K562 (cell line): Measurements from ENCODE around the gene CS. TPM values are rescaled to one million over a fixed set of nuclear protein-coding genes. Genes with fewer than 3 reads are reported as not detected.
A peak's percentile ranks its signal among the peaks of the same experiment; 100 is the strongest.

ENCODE experiments used
- COPS2 ChIP-seq: fragments of 450-650 bp; conservative IDR thresholded peaks from 2 replicates; pipeline ENCODE4 v1.6.1; 2016; ENCODE audit warnings: mild to moderate bottlenecking, moderate library complexity
- DPF2 ChIP-seq: fragments of 450-650 bp; IDR thresholded peaks from 2 replicates; pipeline ENCODE4 v1.6.1; 2016
- EHMT2 ChIP-seq: fragments of 450-650 bp; IDR thresholded peaks from 2 replicates; pipeline ENCODE4 v1.6.1; 2018; ENCODE audit warnings: antibody characterized with exemption
- ESRRB ChIP-seq: fragments of 250-450 bp; sonication (Bioruptor Pico); IDR thresholded peaks from 2 replicates; pipeline ENCODE4 v1.5.0; 2020; ENCODE audit warnings: mild to moderate bottlenecking, moderate library complexity, borderline replicate concordance
- ETS1 ChIP-seq: conservative IDR thresholded peaks from 2 replicates; pipeline ENCODE4 v1.6.1; 2011; ENCODE audit warnings: low read depth, mild to moderate bottlenecking, low read length; ENCODE audit not compliant: control insufficient read depth
- KDM5B ChIP-seq: fragments of 200-600 bp; sonication (generic); IDR thresholded peaks from 2 replicates; pipeline ENCODE4 v1.6.1; 2012; ENCODE audit warnings: low read depth, mild to moderate bottlenecking, moderate library complexity, low read length, control low read depth, inconsistent platforms; ENCODE audit not compliant: insufficient replicate concordance
- MCM5 ChIP-seq: fragments of 450-650 bp; IDR thresholded peaks from 2 replicates; pipeline ENCODE4 v1.6.1; 2016; ENCODE audit warnings: low read depth
- MEIS2 ChIP-seq: fragments of 450-650 bp; IDR thresholded peaks from 2 replicates; pipeline ENCODE4 v1.6.1; 2014; ENCODE audit warnings: mild to moderate bottlenecking; ENCODE audit not compliant: partially characterized antibody
- PHF20 ChIP-seq: fragments of 450-650 bp; IDR thresholded peaks from 2 replicates; pipeline ENCODE4 v1.6.1; 2018; ENCODE audit not compliant: partially characterized antibody
- RBM39 ChIP-seq: fragments of 200-400 bp; formaldehyde crosslinking; optimal IDR thresholded peaks from 2 replicates; pipeline ENCODE3; 2018; ENCODE audit warnings: low read depth, low read length
- SMARCA4 ChIP-seq: fragments of 450-650 bp; IDR thresholded peaks from 2 replicates; pipeline ENCODE4 v1.6.1; 2016
- ZNF143 ChIP-seq: sonication (generic); formaldehyde crosslinking; IDR thresholded peaks from 2 replicates; pipeline ENCODE4 v1.9.0; 2022; ENCODE audit warnings: mild to moderate bottlenecking, missing genetic modification reagents
- ZNF445 ChIP-seq: fragments of 250-450 bp; sonication (Bioruptor Pico); IDR thresholded peaks from 2 replicates; pipeline ENCODE4 v1.4.0; 2020; ENCODE audit warnings: low read depth, mild to moderate bottlenecking, moderate library complexity
- ZNF586 ChIP-seq: fragments of 450-650 bp; formaldehyde crosslinking; conservative IDR thresholded peaks from 2 replicates; pipeline ENCODE4 v1.4.0; 2020; ENCODE audit warnings: mild to moderate bottlenecking, moderate library complexity
- ZNF75A ChIP-seq: fragments of 450-650 bp; formaldehyde crosslinking; IDR thresholded peaks from 2 replicates; pipeline ENCODE4 v1.4.0; 2020; ENCODE audit warnings: mild to moderate bottlenecking
- ZNF79 ChIP-seq: fragments of 250-450 bp; sonication (Bioruptor Pico); IDR thresholded peaks from 2 replicates; pipeline ENCODE4 v1.4.0; 2020; ENCODE audit warnings: low read depth, mild to moderate bottlenecking, moderate library complexity
- polyA plus RNA-seq, 8 experiments: library from polyadenylated mRNA; depleted of rRNA in 4 of 8; stranded (reverse) in 5 of 8; unstranded in 3 of 8; fragments of >200 nt; fragmentation: Nextera tagmentation in 2 of 8; fragmentation: Illumina TruSeq in 1 of 8; extraction: Ambion mirVana in 2 of 8; extraction: Trizol in 1 of 8; gene quantifications; 2 replicates each; pipeline versions ENCODE4 v1.2.1 to v1.2.3, GENCODE V29; 2011 to 2014; ENCODE audit warnings: inconsistent platforms in 1 of 8, missing spikeins in 1 of 8
- total RNA-seq, 7 experiments: library from RNA; depleted of rRNA in 6 of 7; stranded (reverse); fragments of >200 nt in 6 of 7; fragmentation: Illumina TruSeq in 2 of 7; extraction: Trizol in 2 of 7; gene quantifications; 2 replicates each; pipeline versions ENCODE4 v1.2.1 to v1.2.3, GENCODE V29; 2011 to 2021; ENCODE audit warnings: low replicate concordance in 1 of 7
- TF ChIP-seq, protein P1 (sequence below): sonication (generic); formaldehyde crosslinking; IDR thresholded peaks from 2 replicates; pipeline ENCODE4 v1.8.1; 2023; ENCODE audit warnings: mild to moderate bottlenecking, missing genetic modification reagents
- TF ChIP-seq, protein P2 (sequence below): fragments of 250-450 bp; sonication (Bioruptor Pico); IDR thresholded peaks from 2 replicates; pipeline ENCODE4 v1.4.0; 2020; ENCODE audit warnings: mild to moderate bottlenecking, moderate library complexity, borderline replicate concordance
- TF ChIP-seq, protein P3 (sequence below): fragments of 250-450 bp; sonication (Bioruptor Pico); IDR thresholded peaks from 2 replicates; pipeline ENCODE4 v1.4.0; 2020; ENCODE audit warnings: mild to moderate bottlenecking, moderate library complexity

The CS gene
- total and polyA plus RNA-seq, 9 of the 15 experiments (the other 6 are each of a cell fraction or from before 2014, with no cell fraction given): 99.9 to 390 (median 149) TPM

DNA sequence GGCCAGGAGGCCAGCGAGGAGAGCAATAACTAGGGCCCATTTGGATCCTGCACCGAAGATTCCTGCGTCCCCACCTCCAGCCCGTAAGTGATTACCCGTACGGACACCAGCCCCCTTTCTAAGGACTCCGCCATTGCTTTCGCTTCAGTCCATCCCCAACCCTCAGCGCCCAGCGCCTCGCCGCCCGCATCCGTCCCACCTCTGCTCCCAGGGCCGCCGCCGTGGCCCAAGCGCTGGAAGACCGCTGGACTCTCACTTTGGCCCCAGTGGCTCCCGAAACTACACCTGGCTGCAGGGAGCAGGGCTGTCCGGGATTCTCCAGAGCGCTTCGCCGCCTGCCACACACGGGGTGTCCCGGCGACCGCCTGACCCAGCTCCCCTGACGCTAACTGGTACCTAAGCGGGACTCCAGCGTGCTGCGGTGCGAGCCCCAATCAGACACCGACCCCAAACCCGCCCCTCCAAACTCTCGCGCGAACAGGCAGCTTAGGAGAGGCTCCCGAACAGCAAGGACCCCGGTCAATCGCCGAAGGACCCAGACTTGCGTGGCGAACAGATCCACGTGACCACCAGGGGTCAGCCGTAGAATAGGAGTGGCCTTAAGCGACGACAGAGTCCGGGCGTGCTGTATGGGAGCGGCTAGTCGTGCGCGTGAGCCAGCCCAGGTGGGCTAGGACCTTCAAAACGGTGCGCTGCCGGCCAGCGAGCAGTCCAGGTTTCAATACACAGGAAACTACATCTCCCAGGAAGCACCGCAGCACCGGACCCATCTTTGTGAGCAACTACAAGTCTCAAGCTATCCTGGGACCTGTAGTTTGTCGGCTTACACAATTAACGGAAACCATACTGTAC lies 15.7 kb upstream of the CS start, which contains the start of gene CNPY2 (continued):
- TF ChIP-seq RBM39 (peak; percentile 9), MEIS2 (peak; percentile 77), ZNF75A (no peak), EHMT2 (no peak), KDM5B (peak; percentile 79), ZNF586 (CRISPR knock-in tag) (no peak), ESRRB (CRISPR knock-in tag) (no peak), DPF2 (0 out of 2 replicates have a peak, but pooled peaks have one; percentile 5), ZNF445 (no peak), ETS1 (peak; percentile 97), ZNF79 (CRISPR knock-in tag) (no peak), MCM5 (no peak), SMARCA4 (no peak), ZNF143 (CRISPR knock-in tag) (peak; percentile 99), PHF20 (peak; percentile 51), COPS2 (no peak)
- TF ChIP-seq, protein P1, sequence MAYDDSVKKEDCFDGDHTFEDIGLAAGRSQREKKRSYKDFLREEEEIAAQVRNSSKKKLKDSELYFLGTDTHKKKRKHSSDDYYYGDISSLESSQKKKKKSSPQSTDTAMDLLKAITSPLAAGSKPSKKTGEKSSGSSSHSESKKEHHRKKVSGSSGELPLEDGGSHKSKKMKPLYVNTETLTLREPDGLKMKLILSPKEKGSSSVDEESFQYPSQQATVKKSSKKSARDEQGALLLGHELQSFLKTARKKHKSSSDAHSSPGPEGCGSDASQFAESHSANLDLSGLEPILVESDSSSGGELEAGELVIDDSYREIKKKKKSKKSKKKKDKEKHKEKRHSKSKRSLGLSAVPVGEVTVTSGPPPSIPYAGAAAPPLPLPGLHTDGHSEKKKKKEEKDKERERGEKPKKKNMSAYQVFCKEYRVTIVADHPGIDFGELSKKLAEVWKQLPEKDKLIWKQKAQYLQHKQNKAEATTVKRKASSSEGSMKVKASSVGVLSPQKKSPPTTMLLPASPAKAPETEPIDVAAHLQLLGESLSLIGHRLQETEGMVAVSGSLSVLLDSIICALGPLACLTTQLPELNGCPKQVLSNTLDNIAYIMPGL: no peak; the same call in 1 of the 2 replicates
- TF ChIP-seq, protein P2, sequence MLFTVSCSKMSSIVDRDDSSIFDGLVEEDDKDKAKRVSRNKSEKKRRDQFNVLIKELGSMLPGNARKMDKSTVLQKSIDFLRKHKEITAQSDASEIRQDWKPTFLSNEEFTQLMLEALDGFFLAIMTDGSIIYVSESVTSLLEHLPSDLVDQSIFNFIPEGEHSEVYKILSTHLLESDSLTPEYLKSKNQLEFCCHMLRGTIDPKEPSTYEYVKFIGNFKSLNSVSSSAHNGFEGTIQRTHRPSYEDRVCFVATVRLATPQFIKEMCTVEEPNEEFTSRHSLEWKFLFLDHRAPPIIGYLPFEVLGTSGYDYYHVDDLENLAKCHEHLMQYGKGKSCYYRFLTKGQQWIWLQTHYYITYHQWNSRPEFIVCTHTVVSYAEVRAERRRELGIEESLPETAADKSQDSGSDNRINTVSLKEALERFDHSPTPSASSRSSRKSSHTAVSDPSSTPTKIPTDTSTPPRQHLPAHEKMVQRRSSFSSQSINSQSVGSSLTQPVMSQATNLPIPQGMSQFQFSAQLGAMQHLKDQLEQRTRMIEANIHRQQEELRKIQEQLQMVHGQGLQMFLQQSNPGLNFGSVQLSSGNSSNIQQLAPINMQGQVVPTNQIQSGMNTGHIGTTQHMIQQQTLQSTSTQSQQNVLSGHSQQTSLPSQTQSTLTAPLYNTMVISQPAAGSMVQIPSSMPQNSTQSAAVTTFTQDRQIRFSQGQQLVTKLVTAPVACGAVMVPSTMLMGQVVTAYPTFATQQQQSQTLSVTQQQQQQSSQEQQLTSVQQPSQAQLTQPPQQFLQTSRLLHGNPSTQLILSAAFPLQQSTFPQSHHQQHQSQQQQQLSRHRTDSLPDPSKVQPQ (CRISPR knock-in tag): no peak
- TF ChIP-seq, protein P3, sequence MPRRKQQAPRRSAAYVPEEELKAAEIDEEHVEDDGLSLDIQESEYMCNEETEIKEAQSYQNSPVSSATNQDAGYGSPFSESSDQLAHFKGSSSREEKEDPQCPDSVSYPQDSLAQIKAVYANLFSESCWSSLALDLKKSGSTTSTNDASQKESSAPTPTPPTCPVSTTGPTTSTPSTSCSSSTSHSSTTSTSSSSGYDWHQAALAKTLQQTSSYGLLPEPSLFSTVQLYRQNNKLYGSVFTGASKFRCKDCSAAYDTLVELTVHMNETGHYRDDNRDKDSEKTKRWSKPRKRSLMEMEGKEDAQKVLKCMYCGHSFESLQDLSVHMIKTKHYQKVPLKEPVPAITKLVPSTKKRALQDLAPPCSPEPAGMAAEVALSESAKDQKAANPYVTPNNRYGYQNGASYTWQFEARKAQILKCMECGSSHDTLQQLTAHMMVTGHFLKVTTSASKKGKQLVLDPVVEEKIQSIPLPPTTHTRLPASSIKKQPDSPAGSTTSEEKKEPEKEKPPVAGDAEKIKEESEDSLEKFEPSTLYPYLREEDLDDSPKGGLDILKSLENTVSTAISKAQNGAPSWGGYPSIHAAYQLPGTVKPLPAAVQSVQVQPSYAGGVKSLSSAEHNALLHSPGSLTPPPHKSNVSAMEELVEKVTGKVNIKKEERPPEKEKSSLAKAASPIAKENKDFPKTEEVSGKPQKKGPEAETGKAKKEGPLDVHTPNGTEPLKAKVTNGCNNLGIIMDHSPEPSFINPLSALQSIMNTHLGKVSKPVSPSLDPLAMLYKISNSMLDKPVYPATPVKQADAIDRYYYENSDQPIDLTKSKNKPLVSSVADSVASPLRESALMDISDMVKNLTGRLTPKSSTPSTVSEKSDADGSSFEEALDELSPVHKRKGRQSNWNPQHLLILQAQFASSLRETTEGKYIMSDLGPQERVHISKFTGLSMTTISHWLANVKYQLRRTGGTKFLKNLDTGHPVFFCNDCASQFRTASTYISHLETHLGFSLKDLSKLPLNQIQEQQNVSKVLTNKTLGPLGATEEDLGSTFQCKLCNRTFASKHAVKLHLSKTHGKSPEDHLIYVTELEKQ (CRISPR knock-in tag): no peak
